HEK293 (cell line): Measurements from ENCODE around the gene MAML3.

Experiments
- CTCF ChIA-PET: fragments of 350-600 bp; formaldehyde crosslinking; extraction: SDS; loops from one replicate; lab custom pipeline; 2021; ENCODE audit warnings: antibody characterized with exemption; lab: Yijun Ruan, JAX
- POLR2A ChIA-PET: fragments of 300-600 bp; formaldehyde crosslinking; extraction: SDS; loops from one replicate; lab custom pipeline; 2020; ENCODE audit warnings: antibody characterized with exemption, inconsistent platforms; lab: Yijun Ruan, JAX
- H3K27ac ChIP-seq: fragments of 200-500 bp; sonication (Bioruptor generic); 2 replicates; pipeline ENCODE4 v1.5.1; 2014; ENCODE audit warnings: low read depth, low read length, control low read depth, inconsistent platforms; ENCODE audit errors: extremely low read depth
- H3K36me3 ChIP-seq, 2 experiments: fragments of 200-500 bp in 1 of 2; sonication (Bioruptor generic) in 1 of 2; 1 replicate in 1 of 2; 2 replicates in 1 of 2; pipeline ENCODE4 v1.5.1; 2014 to 2017; ENCODE audit warnings: inconsistent platforms in 2 of 2, low read length in 2 of 2; ENCODE audit not compliant: control insufficient read depth in 2 of 2, insufficient read depth in 1 of 2
- H3K4me1 ChIP-seq: fragments of 200-500 bp; sonication (Bioruptor generic); 2 replicates; pipeline ENCODE4 v1.5.1; 2014; ENCODE audit warnings: mild to moderate bottlenecking, low read length, inconsistent platforms; ENCODE audit not compliant: control insufficient read depth, insufficient read depth
- H3K4me3 ChIP-seq: 2 replicates; pipeline ENCODE4 v1.5.1; 2011; ENCODE audit warnings: low read depth, mild to moderate bottlenecking, control low read depth, low read length, moderate library complexity
- H3K9me3 ChIP-seq: fragments of 200-500 bp; sonication (Bioruptor generic); 2 replicates; pipeline ENCODE4 v1.5.1; 2014; ENCODE audit warnings: low read depth, low read length, inconsistent platforms; ENCODE audit not compliant: control insufficient read depth, insufficient read depth
- AEBP2 ChIP-seq: fragments of 450-650 bp; formaldehyde crosslinking; IDR thresholded peaks from 2 replicates; pipeline ENCODE4 v1.5.1; 2016; ENCODE audit warnings: missing biosample characterization, missing genetic modification characterization, borderline replicate concordance
- FEZF1 ChIP-seq: fragments of 450-650 bp; formaldehyde crosslinking; IDR thresholded peaks from 2 replicates; pipeline ENCODE4 v1.5.1; 2016; ENCODE audit warnings: missing biosample characterization, missing genetic modification characterization
- GLIS1 ChIP-seq: fragments of 450-650 bp; formaldehyde crosslinking; IDR thresholded peaks from 2 replicates; pipeline ENCODE4 v1.5.1; 2016; ENCODE audit warnings: missing biosample characterization, missing genetic modification characterization
- GLIS2 ChIP-seq: fragments of 450-650 bp; formaldehyde crosslinking; IDR thresholded peaks from 2 replicates; pipeline ENCODE4 v1.5.1; 2016; ENCODE audit warnings: missing biosample characterization, missing genetic modification characterization
- PRDM6 ChIP-seq: fragments of 450-650 bp; formaldehyde crosslinking; IDR thresholded peaks from 2 replicates; pipeline ENCODE4 v1.5.1; 2017; ENCODE audit warnings: missing biosample characterization, missing genetic modification characterization
- SP7 ChIP-seq: fragments of 450-650 bp; formaldehyde crosslinking; IDR thresholded peaks from 2 replicates; pipeline ENCODE4 v1.5.1; 2016; ENCODE audit warnings: missing biosample characterization, missing genetic modification characterization
- TRIM28 ChIP-seq: IDR thresholded peaks from 2 replicates; pipeline ENCODE4 v1.6.1; 2011; ENCODE audit warnings: low read length, control low read depth, borderline replicate concordance
- ZBTB10 ChIP-seq: fragments of 450-650 bp; formaldehyde crosslinking; IDR thresholded peaks from 2 replicates; pipeline ENCODE4 v1.5.1; 2016; ENCODE audit warnings: missing biosample characterization, missing genetic modification characterization
- ZBTB44 ChIP-seq: fragments of 450-650 bp; IDR thresholded peaks from 2 replicates; pipeline ENCODE4 v1.5.1; 2018; ENCODE audit warnings: missing biosample characterization, mild to moderate bottlenecking, missing genetic modification characterization
- ZBTB6 ChIP-seq: fragments of 450-650 bp; formaldehyde crosslinking; IDR thresholded peaks from 2 replicates; pipeline ENCODE4 v1.5.1; 2017; ENCODE audit warnings: missing biosample characterization, missing genetic modification characterization
- ZFP41 ChIP-seq: fragments of 450-650 bp; formaldehyde crosslinking; IDR thresholded peaks from 2 replicates; pipeline ENCODE4 v1.5.1; 2016; ENCODE audit warnings: missing biosample characterization, missing genetic modification characterization, borderline replicate concordance
- ZNF16 ChIP-seq: fragments of 450-650 bp; formaldehyde crosslinking; IDR thresholded peaks from 2 replicates; pipeline ENCODE4 v1.5.1; 2016; ENCODE audit warnings: low read depth, missing biosample characterization, missing genetic modification characterization
- ZNF18 ChIP-seq: fragments of 450-650 bp; formaldehyde crosslinking; IDR thresholded peaks from 2 replicates; pipeline ENCODE4 v1.5.1; 2016; ENCODE audit warnings: missing biosample characterization, missing genetic modification characterization
- ZNF184 ChIP-seq: fragments of 450-650 bp; IDR thresholded peaks from 2 replicates; pipeline ENCODE4 v1.5.1; 2018; ENCODE audit warnings: missing biosample characterization, mild to moderate bottlenecking, missing genetic modification characterization
- ZNF211 ChIP-seq: fragments of 450-650 bp; formaldehyde crosslinking; IDR thresholded peaks from 2 replicates; pipeline ENCODE4 v1.5.1; 2016; ENCODE audit warnings: low read depth, missing biosample characterization, missing genetic modification characterization
- ZNF302 ChIP-seq: fragments of 450-650 bp; formaldehyde crosslinking; IDR thresholded peaks from 2 replicates; pipeline ENCODE4 v1.5.1; 2016; ENCODE audit warnings: missing biosample characterization, missing genetic modification characterization, low read depth
- ZNF366 ChIP-seq: fragments of 450-650 bp; formaldehyde crosslinking; conservative IDR thresholded peaks from 2 replicates; pipeline ENCODE4 v1.5.1; 2016; ENCODE audit warnings: missing biosample characterization, missing genetic modification characterization
- ZNF610 ChIP-seq: fragments of 450-650 bp; formaldehyde crosslinking; IDR thresholded peaks from 2 replicates; pipeline ENCODE4 v1.5.1; 2016; ENCODE audit warnings: missing biosample characterization, missing genetic modification characterization, borderline replicate concordance
- ZNF645 ChIP-seq: fragments of 450-650 bp; formaldehyde crosslinking; IDR thresholded peaks from 2 replicates; pipeline ENCODE4; 2016; ENCODE audit warnings: missing biosample characterization, missing genetic modification characterization
- ZNF660 ChIP-seq: fragments of 450-650 bp; IDR thresholded peaks from 2 replicates; pipeline ENCODE4 v1.5.1; 2018; ENCODE audit warnings: missing biosample characterization, mild to moderate bottlenecking, missing genetic modification characterization
- ZNF76 ChIP-seq: fragments of 450-650 bp; formaldehyde crosslinking; IDR thresholded peaks from 2 replicates; pipeline ENCODE4; 2016; ENCODE audit warnings: low read depth, missing biosample characterization, missing genetic modification characterization, borderline replicate concordance
- ZSCAN16 ChIP-seq: fragments of 450-650 bp; formaldehyde crosslinking; IDR thresholded peaks from 2 replicates; pipeline ENCODE4 v1.5.1; 2016; ENCODE audit warnings: missing biosample characterization, missing genetic modification characterization
- ZXDB ChIP-seq: fragments of 450-650 bp; formaldehyde crosslinking; IDR thresholded peaks from 2 replicates; pipeline ENCODE4 v1.5.1; 2016; ENCODE audit warnings: missing biosample characterization, missing genetic modification characterization

The MAML3 gene

GRCh38 chr4:140012688-140013486 is 141.1 kb downstream of the MAML3 start (continued):
- peak; percentile 50; the same call in 1 of the 2 replicates for TF ChIP-seq SP7 (tag by site-specific recombination)
- no peak for TF ChIP-seq ZNF76 (tag by site-specific recombination)
- no peak for TF ChIP-seq ZNF16 (tag by site-specific recombination)
- no peak for TF ChIP-seq ZNF211 (tag by site-specific recombination)
- TF ChIP-seq TRIM28, result no peak
- TF ChIP-seq ZNF18 (tag by site-specific recombination), result no peak
- no peak for TF ChIP-seq GLIS1 (tag by site-specific recombination)
- TF ChIP-seq FEZF1 (tag by site-specific recombination), result 0 out of 2 replicates have a peak, but pooled peaks have one; percentile 23
- no peak for TF ChIP-seq GLIS2 (tag by site-specific recombination)
- no peak for TF ChIP-seq ZBTB10
- no peak for TF ChIP-seq ZFP41 (tag by site-specific recombination)
- 0 out of 2 replicates have a peak, but pooled peaks have one; percentile 26 for TF ChIP-seq ZNF184 (tag by site-specific recombination)
- no peak for TF ChIP-seq ZNF610
- peak; percentile 71; the same call in 1 of the 2 replicates for TF ChIP-seq ZNF660 (tag by site-specific recombination)
- no peak; the same call in 1 of the 2 replicates for TF ChIP-seq ZBTB6 (tag by site-specific recombination)
- peak; percentile 57 for TF ChIP-seq ZNF366 (tag by site-specific recombination)
- TF ChIP-seq, all 188 proteins: peak for 18

GRCh38 chr4:140005699-140006098 is 148.3 kb downstream of the MAML3 start:
- POLR2A ChIA-PET, result no interaction called here
- Histone ChIP-seq H3K4me1 (peaks cover 6% of the 10 kb centered on the region), H3K4me3 (no peak overlapping the region), H3K27ac (no peak overlapping the region), H3K36me3 (no peaks in the 10 kb centered on the region), H3K9me3 (no peaks in the 10 kb centered on the region)
- CTCF ChIA-PET, result no interaction called here
- TF ChIP-seq FEZF1 (tag by site-specific recombination), result peak; percentile 33; the same call in 1 of the 2 replicates
- TF ChIP-seq ZBTB44 (tag by site-specific recombination), result peak; percentile 98
- TF ChIP-seq AEBP2 (tag by site-specific recombination), result no peak
- no peak for TF ChIP-seq ZSCAN16 (tag by site-specific recombination)
- no peak for TF ChIP-seq ZNF645
- peak; percentile 71 for TF ChIP-seq ZXDB (tag by site-specific recombination)
- peak; percentile 94 for TF ChIP-seq PRDM6
- TF ChIP-seq ZNF302, result no peak
